ENCODE data around the gene COMMD7.
A peak's percentile ranks its signal among the peaks of the same experiment; 100 is the strongest.

- TF ChIP-seq POLR2A (IDR thresholded peaks at IDR 0.05): no peak
- TF ChIP-seq CTCF (IDR thresholded peaks at IDR 0.05): peak; percentile 89 to 99 (median 96)
These were observed 46.9 kb upstream of the COMMD7 start for GRCh38 chr20:32789896-32790750.
